Small intestine (tissue), 7 donors: ENCODE data around the gene CHRM2. TPM values are rescaled to one million over a fixed set of nuclear protein-coding genes. Genes with fewer than 3 reads are reported as not detected.

Experiments
- DNase-seq, 2 donors: peaks; one replicate each; pipeline versions ENCODE4 v3.0.0 to v3.0.0-alpha.2; 2013
- FAIRE-seq: peaks from 2 replicates; lab custom pipeline; 2012; peaks lifted over from hg19 to GRCh38; lab: Jason Lieb, UNC
- H3K27ac ChIP-seq, 3 donors: one replicate each; pipeline ENCODE4 v1.5.1; 2013; ENCODE audit warnings: low read length in 2 of 3, mild to moderate bottlenecking in 2 of 3, control low read depth in 1 of 3, inconsistent platforms in 1 of 3, low read depth in 1 of 3, moderate library complexity in 1 of 3
- H3K27me3 ChIP-seq, 3 donors: one replicate each; pipeline ENCODE4 v1.6.1; 2013; ENCODE audit warnings: low read length in 3 of 3, inconsistent platforms in 1 of 3; ENCODE audit not compliant: control insufficient read depth in 3 of 3, insufficient read depth in 3 of 3
- H3K36me3 ChIP-seq, 3 donors: one replicate each; pipeline ENCODE4 v1.6.1; 2013; ENCODE audit warnings: low read length in 3 of 3, inconsistent platforms in 1 of 3, low read depth in 1 of 3, mild to moderate bottlenecking in 1 of 3, moderate library complexity in 1 of 3; ENCODE audit not compliant: control insufficient read depth in 3 of 3, insufficient read depth in 2 of 3
- H3K4me1 ChIP-seq, 3 donors: one replicate each; pipeline ENCODE4 v1.6.1; 2013; ENCODE audit warnings: low read length in 2 of 3, inconsistent platforms in 1 of 3, low read depth in 1 of 3, mild to moderate bottlenecking in 1 of 3, moderate library complexity in 1 of 3; ENCODE audit not compliant: control insufficient read depth in 3 of 3, insufficient read depth in 2 of 3
- H3K4me3 ChIP-seq, 3 donors: one replicate each; pipeline ENCODE4 v1.5.1; 2013; ENCODE audit warnings: low read length in 3 of 3, control low read depth in 1 of 3, inconsistent platforms in 1 of 3, low read depth in 1 of 3, mild to moderate bottlenecking in 1 of 3, moderate library complexity in 1 of 3
- H3K9me3 ChIP-seq, 2 donors: one replicate each; pipeline ENCODE4 v1.6.1; 2013; ENCODE audit warnings: low read depth in 1 of 2, low read length in 1 of 2; ENCODE audit not compliant: control insufficient read depth in 2 of 2, insufficient read depth in 1 of 2
- WGBS, 3 donors: extraction: QIAGEN DNeasy Blood & Tissue Kit; methylation state at CpG; one replicate each; pipeline ENCODE4 v1.1.7; 2013; 5-methylcytosine and 5-hydroxymethylcytosine counted together
- polyA plus RNA-seq, 4 donors: library from polyadenylated mRNA; stranded (reverse) in 3 of 4; unstranded in 1 of 4; fragments of 200-250 nt in 3 of 4; fragments of 120-200 nt in 1 of 4; gene quantifications; one replicate each; pipeline versions ENCODE4 v1.2.1 to v1.2.3, GENCODE V29; 2013
- donor health status: healthy with polysubstance abuse.
- donor health status: control.
- donor health status: control.
- donor health status: Bipolar disorder and iron deficiency.
- donor health status: healthy.

CHRM2 gene
- polyA plus RNA-seq, 4 donors = 0.27 to 0.71 (median 0.49) TPM; not detected in 1

- WGBS, 3 donors = 73 to 83% (median 82%) methylated on average over 4 of the region's 4 CpGs
- no peak overlapping the region for H3K4me3 ChIP-seq
- no peak overlapping the region for H3K27ac ChIP-seq
- FAIRE-seq (no peak), DNase-seq (peak in 1 of 2 donors; percentile 2)
- no peaks in the 10 kb centered on the region for H3K36me3 ChIP-seq
- no peaks in the 10 kb centered on the region for H3K4me1 ChIP-seq
- no peaks in the 10 kb centered on the region for H3K27me3 ChIP-seq
- no peaks in the 10 kb centered on the region for H3K9me3 ChIP-seq
Measured at GRCh38 chr7:137025469-137026175, 157.2 kb downstream of the CHRM2 start.

- no peak overlapping the region for H3K27ac ChIP-seq
- H3K27me3 ChIP-seq = no peaks in the 10 kb centered on the region
- WGBS, 3 donors = 74 to 83% (median 76%) methylated on average over 1 of the region's 1 CpG
- H3K4me3 ChIP-seq = no peak overlapping the region
- H3K4me1 ChIP-seq = no peaks in the 10 kb centered on the region
- H3K36me3 ChIP-seq = no peaks in the 10 kb centered on the region
- FAIRE-seq (no peak), DNase-seq (no peak)
- no peaks in the 10 kb centered on the region for H3K9me3 ChIP-seq
Measured at GRCh38 chr7:137026176-137026500, 157.7 kb downstream of the CHRM2 start.

- no peak overlapping the region for H3K4me3 ChIP-seq
- no peak overlapping the region for H3K27ac ChIP-seq
Measured at GRCh38 chr7:137032436-137032835, 164.0 kb downstream of the CHRM2 start.

GRCh38 chr7:137036768-137037167, 168.3 kb downstream of the CHRM2 start:
- Histone ChIP-seq H3K27ac (no peak overlapping the region), H3K9me3 (no peaks in the 10 kb centered on the region), H3K4me1 (no peaks in the 10 kb centered on the region), H3K4me3 (no peak overlapping the region), H3K36me3 (no peaks in the 10 kb centered on the region), H3K27me3 (no peaks in the 10 kb centered on the region)
- FAIRE-seq = no peak
- 52 to 70% (median 63%) methylated on average over 2 of the region's 2 CpGs for WGBS, 3 donors
- no peak for DNase-seq

More at GRCh38 chr7:137032436-137032835, 164.0 kb downstream of the CHRM2 start:
- DNase-seq (no peak), FAIRE-seq (no peak)
- no peaks in the 10 kb centered on the region for H3K4me1 ChIP-seq
- no peaks in the 10 kb centered on the region for H3K27me3 ChIP-seq
- H3K9me3 ChIP-seq = no peaks in the 10 kb centered on the region
- no peaks in the 10 kb centered on the region for H3K36me3 ChIP-seq
- WGBS, 3 donors = 85 to 90% (median 89%) methylated on average over 4 of the region's 4 CpGs

- no peak overlapping the region for H3K27ac ChIP-seq
- no peaks in the 10 kb centered on the region for H3K36me3 ChIP-seq
- H3K4me3 ChIP-seq = no peak overlapping the region
- no peaks in the 10 kb centered on the region for H3K4me1 ChIP-seq
- H3K27me3 ChIP-seq = no peaks in the 10 kb centered on the region
- no peaks in the 10 kb centered on the region for H3K9me3 ChIP-seq
- FAIRE-seq (no peak), DNase-seq (no peak)
- WGBS, 3 donors = 79 to 89% (median 79%) methylated on average over 2 of the region's 2 CpGs
Measured at GRCh38 chr7:137038706-137039105, 170.3 kb downstream of the CHRM2 start.

- no peaks in the 10 kb centered on the region for H3K9me3 ChIP-seq
- no peak overlapping the region for H3K4me3 ChIP-seq
- FAIRE-seq = no peak
- H3K27me3 ChIP-seq = no peaks in the 10 kb centered on the region
- no peak for DNase-seq
- H3K27ac ChIP-seq = no peak overlapping the region
- H3K36me3 ChIP-seq = no peaks in the 10 kb centered on the region
- 38 to 67% (median 49%) methylated on average over 7 of the region's 7 CpGs for WGBS, 3 donors
- no peaks in the 10 kb centered on the region for H3K4me1 ChIP-seq
Measured at GRCh38 chr7:137040745-137041144, 172.3 kb downstream of the CHRM2 start.

GRCh38 chr7:137045573-137045972, 177.1 kb downstream of the CHRM2 start:
- Histone ChIP-seq H3K9me3 (no peaks in the 10 kb centered on the region), H3K36me3 (no peaks in the 10 kb centered on the region), H3K4me3 (no peak overlapping the region), H3K27me3 (no peaks in the 10 kb centered on the region), H3K4me1 (no peaks in the 10 kb centered on the region), H3K27ac (no peak overlapping the region)
- 86 to 93% (median 89%) methylated on average over 3 of the region's 3 CpGs for WGBS, 3 donors
- no peak for FAIRE-seq
- DNase-seq = no peak

DNA sequence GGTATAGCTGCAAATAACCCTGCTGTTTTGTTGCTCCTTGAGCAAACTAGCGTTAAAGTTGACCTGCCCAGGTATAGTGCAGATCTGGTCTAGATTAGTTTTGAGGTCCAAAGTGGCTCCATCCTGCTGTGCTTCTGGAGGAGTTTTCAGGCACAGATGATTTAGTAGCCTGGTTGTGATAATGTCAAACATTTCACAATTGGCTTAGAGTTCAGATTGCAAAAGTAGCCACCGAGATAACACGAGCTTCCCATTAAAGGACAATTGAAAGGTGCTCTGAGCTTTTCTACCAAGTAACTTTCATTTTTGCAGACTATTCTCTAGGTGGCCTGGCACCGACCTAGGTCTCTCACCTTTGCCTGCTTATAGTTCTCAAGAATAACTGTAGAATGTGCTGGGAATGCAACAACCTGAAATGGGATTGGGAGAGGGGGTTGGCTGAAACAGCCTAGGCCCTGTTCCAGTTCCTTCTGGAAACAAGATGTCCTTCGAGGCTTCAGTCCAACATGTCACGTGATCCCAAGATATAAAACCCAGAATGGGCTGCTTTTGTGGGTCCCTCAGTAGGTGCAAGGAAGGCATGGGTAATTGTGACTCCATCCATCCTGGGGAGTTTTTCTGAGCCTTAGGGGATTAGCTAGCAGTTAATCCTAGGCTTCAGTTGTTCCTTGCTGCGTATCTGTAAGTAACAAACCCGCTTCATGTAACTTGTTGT, 201.0 kb downstream of the CHRM2 start:
- FAIRE-seq (no peak), DNase-seq (no peak)
- WGBS, 3 donors = 77 to 79% (median 78%) methylated on average over 8 of the region's 8 CpGs
- Histone ChIP-seq H3K9me3 (no peaks in the 10 kb centered on the region), H3K4me3 (no peak overlapping the region), H3K4me1 (no peaks in the 10 kb centered on the region), H3K27me3 (no peaks in the 10 kb centered on the region), H3K27ac (no peak overlapping the region), H3K36me3 (no peaks in the 10 kb centered on the region)
